GM12864 (cell line): Measurements from ENCODE around the gene ANGEL1.

Experiments
- DNase-seq: peaks from one replicate; pipeline ENCODE4 v3.0.0-alpha.2; 2011; ENCODE audit warnings: low read depth
- H3K4me3 ChIP-seq: 2 replicates; pipeline ENCODE4 v1.5.1; 2011; ENCODE audit warnings: mild to moderate bottlenecking, low read depth, low read length, control low read depth
- CTCF ChIP-seq: IDR thresholded peaks from 2 replicates; pipeline ENCODE4 v1.5.1; 2011; ENCODE audit warnings: low read depth, mild to moderate bottlenecking, moderate library complexity, low read length, control low read depth, inconsistent platforms; ENCODE audit errors: missing control alignments

Gene ANGEL1

GRCh38 chr14:76780875-76781647, 31.6 kb downstream of the ANGEL1 start:
- no peak for DNase-seq
- TF ChIP-seq CTCF: no peak

GRCh38 chr14:76780360-76780759, 32.3 kb downstream of the ANGEL1 start:
- no peak for TF ChIP-seq CTCF
- no peak for DNase-seq
- H3K4me3 ChIP-seq: no peak overlapping the region

More at GRCh38 chr14:76780875-76781647, 31.6 kb downstream of the ANGEL1 start:
- H3K4me3 ChIP-seq: no peak overlapping the region

- no peak for TF ChIP-seq CTCF
- no peak overlapping the region for H3K4me3 ChIP-seq
- DNase-seq: no peak
These were observed 32.7 kb downstream of the ANGEL1 start for GRCh38 chr14:76780058-76780345.

- no peak for TF ChIP-seq CTCF
- H3K4me3 ChIP-seq: no peak overlapping the region
- no peak for DNase-seq
These were observed 33.2 kb downstream of the ANGEL1 start for GRCh38 chr14:76779221-76780057.

- no peak for TF ChIP-seq CTCF
- no peak for DNase-seq
- H3K4me3 ChIP-seq: no peak overlapping the region
These were observed 34.0 kb downstream of the ANGEL1 start for GRCh38 chr14:76778546-76779215.

GRCh38 chr14:76777721-76778120, 35.0 kb downstream of the ANGEL1 start:
- DNase-seq: no peak
- no peak for TF ChIP-seq CTCF
- H3K4me3 ChIP-seq: no peak overlapping the region
